ENCODE data around the gene AURKAIP1.

AURKAIP1 gene

DNA sequence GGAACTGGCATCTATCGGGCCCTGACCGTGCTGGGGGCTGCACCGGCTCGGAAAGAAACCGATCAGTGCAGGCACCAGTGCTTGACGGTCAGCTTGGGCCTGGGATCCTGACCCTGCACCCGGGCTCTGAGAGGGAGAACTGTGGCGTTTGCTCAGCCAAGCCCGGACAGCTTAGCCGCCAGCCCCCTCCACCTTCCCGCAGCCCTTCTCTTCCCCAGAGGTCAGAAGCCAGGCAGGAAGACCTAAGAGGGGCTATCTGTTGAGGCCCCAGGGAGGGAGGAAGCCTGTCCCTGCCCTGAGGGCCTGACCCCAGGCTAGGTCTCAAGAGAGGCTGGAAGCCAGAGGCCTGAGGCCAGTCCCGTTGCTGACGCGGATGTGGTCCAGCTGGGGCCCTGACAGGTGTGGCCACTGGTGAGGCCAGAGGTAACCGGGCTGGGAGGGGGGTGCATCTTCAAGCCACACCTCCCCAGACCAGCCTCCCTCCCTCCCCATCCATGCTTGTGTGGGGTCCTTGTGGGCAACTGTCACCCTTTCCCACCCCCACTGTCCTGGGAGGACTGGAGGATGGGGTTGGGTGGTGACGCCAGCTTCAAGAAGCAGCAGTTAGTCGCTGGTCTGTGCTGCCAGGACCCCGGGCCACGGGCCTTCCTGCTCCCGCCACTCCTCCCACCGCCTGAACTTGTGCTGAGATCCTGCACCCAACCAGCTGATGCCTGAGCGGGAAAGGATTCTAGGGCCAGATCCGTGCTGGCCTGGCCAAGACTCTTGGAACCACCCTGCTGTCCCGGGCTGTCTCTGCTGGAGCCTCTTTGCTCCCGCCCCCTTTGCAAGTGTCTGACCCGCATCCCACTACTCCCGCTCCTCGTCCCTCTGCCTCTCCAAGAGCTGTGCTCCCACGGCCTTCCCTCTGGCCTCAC is 23.2 kb downstream of the AURKAIP1 start:
- no peak for TF ChIP-seq CTCF (IDR thresholded peaks at IDR 0.05; ENCODE audit: control extremely low read depth, extremely low read depth, low read depth, missing control alignments)
- ChIA-PET POLR2A (no interaction called here), CTCF (interaction anchor here (1.2 to 3.1 kb wide), 4 partner anchors 19 to 280 kb away, joined by 3 to 29 read pairs (median 4); no protein-coding TSS in a partner anchor)
- DNase-seq (ENCODE audit: extremely low spot score) = no peak

DNA sequence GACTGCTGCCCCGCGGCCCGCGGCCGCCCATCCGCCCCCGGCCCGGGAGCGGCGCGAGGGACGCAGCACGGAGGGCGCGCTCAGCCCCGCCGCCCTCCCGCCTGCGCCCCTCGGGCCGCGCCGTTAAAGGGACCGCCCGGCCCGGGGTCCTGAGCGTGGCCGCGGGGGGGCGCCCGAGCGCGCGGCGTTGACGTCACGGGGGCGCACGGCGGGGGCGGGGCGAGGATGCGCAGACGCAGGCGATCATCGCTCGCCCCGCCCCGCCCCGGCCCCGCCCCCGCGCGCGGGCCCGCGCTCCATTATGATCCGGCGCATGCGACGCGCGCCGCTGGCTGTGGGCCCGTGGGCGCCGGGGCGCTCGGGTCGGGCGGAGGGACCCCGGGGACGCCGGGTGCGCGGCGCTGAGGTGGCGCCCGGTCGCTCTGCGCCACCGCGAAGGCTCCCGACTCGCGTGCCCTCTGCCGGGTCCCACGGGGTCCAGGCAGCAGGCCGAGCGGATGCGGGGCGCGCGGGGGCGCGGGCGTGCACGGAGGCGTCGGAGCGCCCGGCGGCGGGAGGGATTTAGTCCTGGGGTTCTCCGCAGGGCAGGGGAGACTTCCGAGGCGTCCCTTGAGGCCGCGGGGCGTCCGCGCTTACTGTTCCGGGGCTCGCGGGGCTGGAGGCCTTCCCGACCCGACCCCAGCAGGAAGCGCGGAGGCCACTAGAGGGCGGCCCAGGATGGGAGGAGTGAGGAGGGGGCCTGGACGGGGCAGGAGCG is 25.6 kb downstream of the AURKAIP1 start, which contains the start of gene DVL1:
Gene DVL1 (minus strand): TSS at position 163 of the 757 bp plus-strand sequence. CDS start 353 bp downstream, outside the sequence.
- peak; percentile 93 for DNase-seq (ENCODE audit: extremely low spot score)
- CTCF ChIA-PET = no interaction called here
- POLR2A ChIA-PET = no interaction called here
- TF ChIP-seq CTCF (IDR thresholded peaks at IDR 0.05; ENCODE audit: control extremely low read depth, extremely low read depth, low read depth, missing control alignments) = peak; percentile 64

GRCh38 chr1:1348420-1349255 is 26.4 kb downstream of the AURKAIP1 start:
- POLR2A ChIA-PET = no interaction called here
- CTCF ChIA-PET = interaction anchor here (0.9 to 1.5 kb wide), 7 partner anchors 11 to 227 kb away, joined by 3 to 13 read pairs (median 4); no protein-coding TSS in a partner anchor
- no peak for DNase-seq (ENCODE audit: extremely low spot score)
- no peak for TF ChIP-seq CTCF (IDR thresholded peaks at IDR 0.05; ENCODE audit: control extremely low read depth, extremely low read depth, low read depth, missing control alignments)

DNA sequence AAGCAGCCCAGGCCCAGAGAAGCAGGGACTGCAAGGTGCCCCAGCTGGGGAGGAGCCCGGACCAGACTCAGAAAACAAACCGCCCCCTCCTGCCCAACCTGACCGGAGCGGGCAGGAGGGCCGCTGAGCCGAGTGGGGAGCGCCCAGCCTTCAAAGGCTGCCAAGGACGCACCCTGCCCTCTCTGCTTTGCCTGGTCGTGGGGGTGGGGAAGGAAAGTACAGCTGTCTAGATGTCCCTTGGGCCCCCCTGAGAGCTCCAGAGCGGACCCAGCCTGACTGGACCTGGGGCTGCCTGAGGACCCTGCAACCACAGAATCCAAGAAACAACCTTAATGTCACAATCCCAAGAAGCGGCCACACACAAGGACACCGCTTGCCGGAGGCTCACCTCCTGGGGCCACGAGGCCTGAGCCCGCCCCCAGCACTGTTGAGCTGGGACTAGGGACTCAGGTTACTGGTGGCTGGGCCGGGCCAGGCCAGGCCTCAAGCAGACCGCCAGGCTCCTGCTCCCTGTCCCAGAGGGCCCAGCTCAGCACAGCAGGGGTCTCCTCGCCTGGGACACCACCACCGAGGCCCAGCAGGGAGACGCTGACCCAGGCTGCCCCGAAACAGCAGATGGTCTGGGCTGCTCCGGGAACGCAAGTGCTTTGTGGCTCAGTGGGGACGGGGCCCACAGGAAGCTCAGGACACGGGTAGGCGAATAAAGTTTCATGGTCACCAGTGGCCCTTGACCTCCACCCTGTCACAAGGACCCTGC is 27.2 kb downstream of the AURKAIP1 start:
- ChIA-PET POLR2A (no interaction called here), CTCF (interaction anchor here (0.9 to 1.5 kb wide), 7 partner anchors 10 to 226 kb away, joined by 3 to 13 read pairs (median 4); no protein-coding TSS in a partner anchor)
- DNase-seq (ENCODE audit: extremely low spot score) = no peak
- no peak for TF ChIP-seq CTCF (IDR thresholded peaks at IDR 0.05; ENCODE audit: control extremely low read depth, extremely low read depth, low read depth, missing control alignments)

DNA sequence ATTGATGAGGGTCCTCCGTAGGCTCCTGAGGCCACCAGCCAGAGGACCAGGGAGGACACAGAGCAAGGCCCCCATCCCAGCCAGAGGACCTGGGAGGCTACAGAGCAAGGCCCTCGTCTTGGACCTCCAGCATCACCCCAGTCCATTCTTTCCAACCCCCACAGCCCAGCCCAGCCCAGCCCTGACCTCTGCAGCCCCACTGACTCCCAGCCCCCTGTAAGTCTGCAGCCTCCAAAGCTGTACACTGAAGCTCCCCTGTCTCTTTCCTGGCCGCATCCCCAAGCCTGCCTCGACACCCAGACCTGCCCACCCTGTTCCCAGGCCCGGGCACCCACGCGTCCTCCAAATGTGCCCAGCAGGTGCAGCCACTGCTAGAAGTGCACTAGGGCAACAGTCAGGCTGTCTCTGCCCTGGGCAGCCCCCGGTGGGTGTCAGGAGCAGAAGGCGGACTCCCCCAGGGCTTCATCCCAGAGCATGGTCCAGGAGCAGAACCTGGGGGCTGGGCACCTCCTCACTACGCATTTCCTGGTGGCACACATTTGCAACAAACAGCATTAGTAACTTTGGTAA is 27.9 kb downstream of the AURKAIP1 start:
- DNase-seq (ENCODE audit: extremely low spot score) = no peak
- ChIA-PET POLR2A (no interaction called here), CTCF (interaction anchor here (1.4 to 1.5 kb wide), 2 partner anchors 22 to 225 kb away, joined by 4 to 5 read pairs; no protein-coding TSS in a partner anchor)
- no peak for TF ChIP-seq CTCF (IDR thresholded peaks at IDR 0.05; ENCODE audit: control extremely low read depth, extremely low read depth, low read depth, missing control alignments)
